NCI-H1105 treated with DMSO at 0.1 percent for 48 hours (cell line): ENCODE results near the gene PAFAH1B2.
"Not testable (repeated sequence)": the region's sequence is repeated elsewhere in the genome, so short reads cannot be mapped to it uniquely, and the experiment has no call there.

ENCODE experiments used
- DNase-seq: peaks from one replicate; lab custom pipeline; 2025; lab: John Stamatoyannopoulos, UW

Gene PAFAH1B2

GRCh38 chr11:117202386-117203068, 58.4 kb downstream of the PAFAH1B2 start:
- no peak for DNase-seq

- DNase-seq: no peak
These were observed 59.0 kb downstream of the PAFAH1B2 start for GRCh38 chr11:117203069-117203407.

- no peak for DNase-seq
These were observed 60.4 kb downstream of the PAFAH1B2 start for GRCh38 chr11:117204283-117205080.

DNA sequence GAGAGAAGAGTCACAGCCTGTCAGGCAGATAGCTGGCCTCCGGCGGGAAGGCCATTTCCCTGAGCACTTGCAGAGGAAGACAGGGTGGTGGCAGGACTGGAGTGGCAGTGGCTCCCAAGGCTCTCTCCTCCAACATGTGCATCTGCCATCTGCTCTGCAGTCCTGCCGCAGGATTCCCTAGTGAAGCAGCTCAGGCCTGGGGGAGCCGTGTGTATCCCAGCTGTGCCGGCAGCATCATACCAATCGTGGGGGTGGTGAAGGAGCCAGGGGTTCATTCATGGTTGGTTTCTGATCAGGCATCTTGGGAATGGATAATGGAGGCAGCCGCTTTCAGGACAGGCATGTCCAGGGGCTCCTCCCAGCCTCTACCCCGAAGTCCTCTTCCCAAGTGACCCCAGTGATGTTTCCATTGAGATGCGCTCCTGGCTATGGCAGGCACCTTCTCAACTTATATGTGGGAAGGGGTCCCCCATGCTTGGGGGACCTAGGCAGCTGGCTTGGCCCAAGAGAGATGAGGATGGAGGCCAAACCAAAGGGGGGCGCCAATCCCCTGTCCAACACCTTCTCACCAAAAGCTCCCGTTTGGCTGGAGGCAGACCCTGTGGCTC, 61.2 kb downstream of the PAFAH1B2 start:
- DNase-seq: no peak

DNA sequence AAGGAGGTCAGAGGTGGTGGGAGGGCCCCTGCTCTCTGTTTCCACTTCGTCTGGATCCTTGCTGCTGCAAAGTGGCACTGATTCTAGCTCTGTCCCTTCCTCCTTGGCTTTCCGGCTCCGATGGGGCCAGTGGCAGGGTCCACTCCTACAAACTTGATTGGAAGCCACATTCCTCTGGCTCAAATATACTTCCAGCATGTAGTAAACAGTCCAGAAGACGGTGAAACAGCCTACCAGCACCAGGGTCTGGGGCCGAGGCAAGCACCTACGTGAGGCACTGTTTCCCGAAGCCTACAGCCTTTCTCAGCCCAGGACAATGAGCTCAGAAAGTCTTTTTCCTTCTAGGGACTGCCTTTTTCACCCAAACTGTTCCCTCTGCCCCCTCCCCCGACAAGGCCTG, 62.0 kb downstream of the PAFAH1B2 start:
- DNase-seq: not testable (repeated sequence)

DNA sequence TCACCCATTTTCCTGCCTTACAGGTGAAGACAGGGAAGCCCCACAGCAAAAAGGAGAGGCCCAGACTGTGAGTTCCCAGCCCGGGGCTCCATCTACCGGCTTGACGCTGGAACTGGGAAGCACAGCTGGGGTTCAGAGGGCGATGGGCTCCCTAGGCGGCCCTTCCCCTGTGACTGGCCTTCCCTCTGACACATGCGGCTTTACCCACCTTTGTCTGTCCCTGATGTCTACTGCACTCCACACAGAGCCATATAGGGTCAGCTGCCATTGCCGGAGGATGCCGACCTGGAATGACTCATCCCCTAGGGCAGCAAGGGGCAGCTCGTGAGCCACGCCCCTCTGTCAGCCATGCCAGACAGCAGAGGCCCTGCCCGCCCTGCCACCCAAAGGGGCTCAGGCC, 62.8 kb downstream of the PAFAH1B2 start:
- not testable (repeated sequence) for DNase-seq

DNA sequence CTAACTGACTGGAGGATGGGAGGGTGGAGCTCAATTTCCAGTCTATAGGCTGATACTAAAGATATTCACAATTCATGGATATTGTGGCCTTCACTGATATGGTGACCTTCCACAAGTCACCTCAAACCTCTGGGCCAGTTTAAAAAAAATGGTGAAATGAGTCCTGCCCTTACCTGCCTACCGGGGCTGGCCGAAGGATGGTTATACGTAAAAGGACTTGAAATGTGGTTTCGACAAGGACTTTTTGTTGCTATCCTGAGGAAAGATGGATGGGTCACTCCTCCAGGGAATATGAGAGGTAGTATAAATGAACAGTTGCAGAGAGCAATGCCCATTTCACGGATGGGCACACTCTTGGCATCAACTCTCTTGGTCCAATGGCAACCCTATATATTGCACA, 63.4 kb downstream of the PAFAH1B2 start:
- DNase-seq: not testable (repeated sequence)

DNA sequence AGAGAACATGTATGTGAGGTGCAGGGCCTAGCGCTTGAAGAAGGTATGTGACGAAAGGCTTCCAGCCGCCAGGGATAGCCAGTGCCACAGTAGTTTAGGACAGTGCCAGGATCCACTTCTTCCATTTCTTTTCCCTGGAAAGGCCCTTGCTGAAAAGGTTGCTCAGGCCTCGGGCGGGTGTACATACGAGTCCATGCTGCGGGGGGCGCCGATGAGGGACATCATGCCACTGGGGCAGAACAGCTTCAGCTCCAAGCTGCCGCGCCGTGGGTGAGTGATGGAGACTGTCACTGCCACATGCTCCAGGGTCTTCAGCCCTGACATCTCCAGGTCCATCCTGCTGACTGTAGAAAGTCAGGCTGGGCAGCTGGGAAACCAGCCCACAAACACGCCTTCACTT, 64.6 kb downstream of the PAFAH1B2 start:
- DNase-seq: not testable (repeated sequence)

- not testable (repeated sequence) for DNase-seq
These were observed 65.5 kb downstream of the PAFAH1B2 start for GRCh38 chr11:117209351-117210125.

DNA sequence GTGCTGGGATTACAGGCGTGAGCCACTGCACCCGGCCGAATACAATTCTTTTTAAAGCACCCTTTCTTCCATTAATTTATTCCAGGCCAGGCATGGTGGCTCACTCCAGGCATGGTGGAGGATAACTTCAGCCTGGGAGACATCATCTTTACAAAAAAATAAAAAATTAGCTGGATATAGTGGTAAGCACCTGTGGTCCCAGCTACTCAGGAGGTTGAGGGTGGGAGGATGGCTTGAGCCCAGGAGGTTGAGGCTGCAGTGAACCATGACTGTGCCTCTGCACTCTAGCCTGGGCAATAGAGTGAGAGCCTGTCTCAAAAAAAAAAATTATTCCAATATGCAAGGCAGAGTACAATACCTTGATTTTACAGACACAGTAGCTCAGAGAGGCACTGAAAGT, 66.5 kb downstream of the PAFAH1B2 start:
- DNase-seq: no peak

DNA sequence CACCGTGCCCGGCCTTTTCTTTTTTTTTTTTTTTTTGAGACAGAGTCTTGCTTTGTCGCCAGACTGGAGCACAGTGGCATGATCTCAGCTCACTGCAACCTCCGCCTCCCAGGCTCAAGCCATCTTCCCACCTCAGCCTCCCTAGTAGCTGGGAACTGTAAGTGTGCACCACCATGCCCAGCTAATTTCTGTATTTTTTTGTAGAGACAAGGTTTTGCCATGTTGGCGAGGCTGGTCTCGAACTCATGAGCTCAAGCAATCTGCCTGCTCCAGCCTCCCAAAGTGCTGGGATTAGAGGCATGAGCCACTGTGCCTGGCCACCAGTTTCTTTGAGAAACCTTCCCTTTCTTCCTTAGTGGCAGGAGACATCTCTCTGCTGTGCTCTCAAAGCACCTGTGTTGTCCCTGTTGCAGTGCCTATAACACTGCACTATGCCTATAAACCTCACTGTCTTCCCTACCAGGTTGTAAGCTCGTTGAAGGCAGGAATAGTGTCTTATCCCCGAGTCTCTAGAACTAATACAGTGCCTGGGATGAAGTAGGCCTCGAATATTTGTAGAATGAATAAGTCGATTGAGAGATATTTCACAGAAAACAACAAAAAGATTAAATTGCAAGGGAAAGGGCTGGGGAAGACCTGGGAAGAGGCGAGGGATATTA, 68.7 kb downstream of the PAFAH1B2 start:
- DNase-seq: no peak

- DNase-seq: no peak
These were observed 70.5 kb downstream of the PAFAH1B2 start for GRCh38 chr11:117214404-117215110.

GRCh38 chr11:117217141-117218084, 73.3 kb downstream of the PAFAH1B2 start:
- no peak for DNase-seq

DNA sequence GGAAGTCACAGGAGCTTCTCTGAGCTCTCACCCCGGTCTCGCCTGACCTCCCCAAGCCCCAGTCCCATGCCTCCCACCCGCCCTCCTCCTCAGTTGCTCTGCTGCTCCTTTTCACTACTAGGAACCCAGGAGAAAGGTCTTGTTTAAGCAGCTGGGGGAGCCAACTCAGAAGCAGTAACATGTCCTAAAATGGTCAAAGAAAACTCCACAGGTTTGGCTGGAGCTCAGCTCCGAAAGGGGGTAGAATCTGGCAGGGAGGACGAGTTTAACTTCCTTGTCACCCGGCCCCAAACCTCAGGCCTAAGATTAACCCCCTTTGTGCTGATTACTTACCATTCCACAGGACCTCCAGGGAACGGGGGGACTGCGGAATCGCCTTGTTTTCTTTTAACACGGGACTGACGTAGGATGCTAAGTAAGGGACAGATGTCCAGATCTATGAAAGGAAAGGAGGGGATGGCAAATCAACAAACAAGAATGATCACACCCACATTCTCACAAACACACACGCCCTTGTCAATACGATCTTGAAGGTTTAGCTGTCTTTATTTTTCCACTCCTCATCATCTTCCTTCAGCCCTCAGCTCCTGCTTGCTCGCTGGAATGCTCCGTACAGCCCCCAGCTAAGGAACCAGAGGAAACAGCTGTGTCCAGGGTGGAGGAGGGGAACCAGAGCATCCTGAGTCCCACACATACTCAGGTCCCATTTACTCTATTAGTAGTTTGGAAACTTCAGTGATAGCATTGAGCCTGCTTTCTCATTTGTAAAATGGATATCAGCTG, 74.2 kb downstream of the PAFAH1B2 start:
- no peak for DNase-seq

GRCh38 chr11:117219001-117219400, 74.9 kb downstream of the PAFAH1B2 start:
- no peak for DNase-seq

DNA sequence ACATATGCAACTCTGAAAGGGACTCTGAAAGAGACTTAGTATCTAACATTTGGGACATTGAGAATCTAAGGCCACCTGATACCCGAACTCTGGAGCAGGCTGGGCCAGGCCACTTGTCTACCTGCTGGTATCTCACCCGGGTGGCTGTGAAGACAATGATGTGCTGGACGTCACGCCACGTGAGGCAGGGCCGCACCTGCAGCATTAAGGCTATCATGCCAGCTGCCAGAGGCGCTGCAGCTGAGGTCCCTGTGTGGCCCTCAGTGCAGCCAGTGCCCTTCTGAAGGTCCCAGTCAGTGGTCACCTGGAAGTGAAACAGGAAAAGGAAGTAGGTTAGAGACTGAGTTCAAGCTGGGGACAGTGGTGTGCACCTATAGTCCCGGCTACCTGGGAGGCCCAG, 75.4 kb downstream of the PAFAH1B2 start:
- no peak for DNase-seq

DNA sequence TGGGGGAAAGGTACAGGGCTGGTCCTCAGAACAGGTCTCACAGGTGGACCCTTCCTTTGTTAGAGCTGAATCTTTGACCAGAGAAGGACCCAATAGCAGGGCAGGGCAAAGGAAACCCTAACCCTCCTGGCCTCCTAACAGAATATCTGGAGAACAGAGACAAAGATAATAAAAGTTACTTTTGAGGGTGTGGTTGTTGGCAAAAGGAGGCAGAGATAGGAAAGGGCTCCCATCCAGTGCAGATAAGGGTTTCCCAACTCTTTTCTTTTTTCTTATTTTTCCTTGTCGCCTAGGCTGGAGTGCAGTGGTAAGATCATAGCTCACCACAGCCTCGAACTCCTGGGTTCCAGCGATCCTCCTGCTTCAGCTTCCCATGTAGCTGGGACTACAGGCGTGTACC, 75.9 kb downstream of the PAFAH1B2 start:
- DNase-seq: no peak

DNA sequence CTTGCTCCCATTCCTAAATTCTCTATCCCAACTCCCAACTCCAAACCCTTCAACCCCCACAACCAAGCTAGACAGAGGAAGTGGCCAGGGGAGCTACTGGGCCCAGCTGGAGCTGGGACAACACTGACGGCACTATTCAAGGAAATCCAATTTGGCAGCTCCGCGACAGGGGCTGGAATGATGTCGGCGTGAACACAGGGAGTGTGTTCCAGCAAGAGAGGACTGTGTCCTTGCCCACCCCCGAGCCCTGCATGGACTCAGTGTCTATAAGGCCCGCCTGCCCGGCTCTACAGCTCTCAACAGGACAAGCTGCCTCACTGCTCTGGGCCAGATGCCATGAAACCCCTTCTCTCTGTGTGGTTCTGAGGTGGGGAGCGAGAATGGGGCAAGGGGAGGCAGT, 76.5 kb downstream of the PAFAH1B2 start:
- DNase-seq: no peak
